Liver (tissue), 9 donors: ENCODE data around the gene ASTN1. TPM values are rescaled to one million over a fixed set of nuclear protein-coding genes. Genes with fewer than 3 reads are reported as not detected.

Experiments
- DNase-seq: peaks from one replicate; pipeline ENCODE4 v3.0.0-alpha.2; 2017; ENCODE audit warnings: low spot score
- H3K27ac ChIP-seq, 2 donors: one replicate each; pipeline ENCODE4 v1.7.0; 2013; ENCODE audit warnings: inconsistent platforms in 2 of 2, low read length in 2 of 2, control low read depth in 1 of 2, low read depth in 1 of 2, mild to moderate bottlenecking in 1 of 2
- H3K27me3 ChIP-seq, 4 donors: one replicate each; pipeline versions ENCODE4 v1.6.1 to v1.7.0; 2013; ENCODE audit warnings: low read length in 3 of 4, inconsistent platforms in 1 of 4, mild to moderate bottlenecking in 1 of 4, moderate library complexity in 1 of 4; ENCODE audit not compliant: control insufficient read depth in 4 of 4, insufficient read depth in 4 of 4
- H3K36me3 ChIP-seq, 4 donors: one replicate each; pipeline versions ENCODE4 v1.6.1 to v1.7.0; 2013; ENCODE audit warnings: low read length in 3 of 4, mild to moderate bottlenecking in 3 of 4, low read depth in 1 of 4, moderate library complexity in 1 of 4; ENCODE audit not compliant: control insufficient read depth in 4 of 4, insufficient read depth in 3 of 4
- H3K4me1 ChIP-seq, 4 donors: one replicate each; pipeline versions ENCODE4 v1.6.1 to v1.7.0; 2013; ENCODE audit warnings: low read length in 3 of 4, mild to moderate bottlenecking in 3 of 4, moderate library complexity in 1 of 4; ENCODE audit not compliant: control insufficient read depth in 4 of 4, insufficient read depth in 4 of 4
- H3K4me3 ChIP-seq, 3 donors: one replicate each; pipeline versions ENCODE4 v1.6.1 to v1.7.0; 2013; ENCODE audit warnings: low read length in 3 of 3, control low read depth in 1 of 3, low read depth in 1 of 3, mild to moderate bottlenecking in 1 of 3
- H3K9ac ChIP-seq, 2 donors: one replicate each; pipeline ENCODE4 v1.7.0; 2013; ENCODE audit warnings: low read length in 2 of 2, mild to moderate bottlenecking in 2 of 2, moderate library complexity in 2 of 2, control low read depth in 1 of 2, low read depth in 1 of 2
- H3K9me3 ChIP-seq, 4 donors: one replicate each; pipeline versions ENCODE4 v1.6.1 to v1.7.0; 2013; ENCODE audit warnings: low read length in 3 of 4; ENCODE audit not compliant: control insufficient read depth in 4 of 4
- EGR1 ChIP-seq, 2 donors: IDR thresholded peaks; 2 replicates each; pipeline ENCODE4 v1.6.1; 2016 to 2018; ENCODE audit warnings: antibody characterized with exemption in 2 of 2, low read depth in 2 of 2
- FOXA1 ChIP-seq: IDR thresholded peaks from 2 replicates; pipeline ENCODE4 v1.6.1; 2016; ENCODE audit warnings: antibody characterized with exemption
- FOXA2 ChIP-seq: IDR thresholded peaks from 2 replicates; pipeline ENCODE4 v1.6.1; 2016; ENCODE audit warnings: antibody characterized with exemption
- GABPA ChIP-seq, 2 donors: IDR thresholded peaks in 1 of 2; conservative IDR thresholded peaks in 1 of 2; 2 replicates each; pipeline ENCODE4 v1.6.1; 2016; ENCODE audit warnings: antibody characterized with exemption in 2 of 2, mild to moderate bottlenecking in 1 of 2, moderate library complexity in 1 of 2
- HNF4A ChIP-seq, 2 donors: conservative IDR thresholded peaks; 2 replicates each; pipeline ENCODE4 v1.6.1; 2016; ENCODE audit warnings: antibody characterized with exemption in 2 of 2, mild to moderate bottlenecking in 2 of 2
- HNF4G ChIP-seq: IDR thresholded peaks from 2 replicates; pipeline ENCODE4 v1.6.1; 2016; ENCODE audit warnings: antibody characterized with exemption
- JUND ChIP-seq, 2 donors: IDR thresholded peaks; 2 replicates each; pipeline ENCODE4 v1.6.1; 2016; ENCODE audit warnings: antibody characterized with exemption in 2 of 2
- NR2F2 ChIP-seq: IDR thresholded peaks from 2 replicates; pipeline ENCODE4 v1.6.1; 2016; ENCODE audit warnings: antibody characterized with exemption
- RAD21 ChIP-seq, 2 donors: IDR thresholded peaks; 2 replicates each; pipeline ENCODE4 v1.6.1; 2016; ENCODE audit warnings: antibody characterized with exemption in 2 of 2, mild to moderate bottlenecking in 2 of 2
- TAF1 ChIP-seq: conservative IDR thresholded peaks from 2 replicates; pipeline ENCODE4 v1.6.1; 2016; ENCODE audit warnings: antibody characterized with exemption, mild to moderate bottlenecking
- YY1 ChIP-seq: IDR thresholded peaks from 2 replicates; pipeline ENCODE4 v1.6.1; 2016; ENCODE audit warnings: antibody characterized with exemption, mild to moderate bottlenecking
- WGBS: extraction: QIAGEN DNeasy Blood & Tissue Kit; methylation state at CpG from one replicate; pipeline ENCODE4 v1.1.7; 2013; 5-methylcytosine and 5-hydroxymethylcytosine counted together
- polyA plus RNA-seq, 2 donors: library from polyadenylated mRNA; stranded (reverse) in 1 of 2; unstranded in 1 of 2; fragments of 200-250 nt in 1 of 2; fragments of >200 nt in 1 of 2; fragmentation: Nextera tagmentation in 1 of 2; extraction: Ambion mirVana in 1 of 2; gene quantifications; one replicate each; pipeline versions ENCODE4 v1.2.1 to v1.2.3, GENCODE V29; 2013 to 2015
- total RNA-seq, 2 donors: library from RNA; depleted of rRNA; stranded (reverse); fragments of >200 nt; gene quantifications; one replicate each; pipeline ENCODE4 v1.2.3, GENCODE V29; 2014
- TF ChIP-seq, protein P1 (sequence below): IDR thresholded peaks from 2 replicates; pipeline ENCODE4 v1.6.1; 2016; ENCODE audit warnings: antibody characterized with exemption
- TF ChIP-seq, protein P2 (sequence below): fragments of 150-350 bp; IDR thresholded peaks from 2 replicates; pipeline ENCODE4 v1.5.1; 2017; ENCODE audit warnings: improper control_type of control experiment, low read depth, low read length; ENCODE audit not compliant: missing input control
- TF ChIP-seq, protein P3 (sequence below): IDR thresholded peaks from 2 replicates; pipeline ENCODE4 v1.6.1; 2016; ENCODE audit warnings: antibody characterized with exemption
- TF ChIP-seq, protein P4 (sequence below): IDR thresholded peaks from 2 replicates; pipeline ENCODE4 v1.6.1; 2016; ENCODE audit warnings: antibody characterized with exemption
- donor health status: healthy.
- donor health status: healthy.
- donor health status: healthy.
- donor health status: healthy.
- donor health status: healthy.

ASTN1 gene
- total and polyA plus RNA-seq, 4 donors = 0.10 to 0.28 (median 0.18) TPM

DNA sequence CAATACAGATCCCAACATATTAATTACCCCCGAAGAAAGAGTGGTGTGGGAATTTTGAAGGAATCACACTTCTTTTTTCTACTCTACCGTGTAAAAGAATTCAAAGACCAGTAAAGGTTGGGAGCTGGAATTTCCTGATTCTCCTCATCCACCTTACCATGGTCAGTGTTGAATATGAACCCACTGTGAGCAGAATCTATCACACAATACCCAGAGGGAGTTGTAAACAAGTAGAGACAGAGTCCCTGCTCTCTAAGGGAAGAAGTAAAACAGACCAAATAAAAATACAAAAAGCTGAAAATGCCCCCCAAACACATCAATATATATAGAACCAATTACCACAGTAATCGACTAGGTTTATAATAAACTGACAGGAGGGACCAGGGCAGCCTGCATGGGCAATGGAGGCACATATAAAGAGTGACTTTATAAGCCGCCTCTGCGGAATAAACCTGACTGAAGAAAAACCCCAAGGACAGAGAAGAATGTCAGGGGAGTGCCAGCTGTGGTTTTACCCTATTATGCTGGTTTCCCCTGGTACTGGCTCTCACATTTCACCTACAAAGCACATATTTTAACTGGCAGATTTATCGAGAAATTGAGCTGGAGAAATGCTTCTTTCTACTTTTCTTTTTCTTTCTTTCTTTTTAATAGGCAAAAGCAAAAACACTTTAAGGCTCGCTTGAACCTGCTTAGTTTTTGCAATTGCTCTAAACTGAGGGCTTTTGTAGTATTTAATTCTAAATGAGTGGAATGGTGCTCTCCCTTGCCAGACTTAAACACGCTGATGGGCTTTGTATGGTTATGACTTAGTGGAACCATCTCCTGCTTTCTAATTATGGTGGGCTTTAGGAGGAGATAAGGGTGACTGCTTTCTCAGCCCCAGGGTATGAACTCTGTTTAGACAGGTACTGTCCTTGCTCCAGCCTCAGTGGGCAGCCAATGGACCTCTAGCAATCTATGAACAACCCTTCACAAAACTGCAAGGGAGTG, 244.8 kb downstream of the ASTN1 start (continued):
- TF ChIP-seq EGR1 (IDR thresholded peaks at IDR 0.05; ENCODE audit: low read depth in 2 of 2) (no peak), RAD21 (IDR thresholded peaks at IDR 0.05) (no peak)
- TF ChIP-seq, protein P1, sequence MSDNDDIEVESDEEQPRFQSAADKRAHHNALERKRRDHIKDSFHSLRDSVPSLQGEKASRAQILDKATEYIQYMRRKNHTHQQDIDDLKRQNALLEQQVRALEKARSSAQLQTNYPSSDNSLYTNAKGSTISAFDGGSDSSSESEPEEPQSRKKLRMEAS = no peak

DNA sequence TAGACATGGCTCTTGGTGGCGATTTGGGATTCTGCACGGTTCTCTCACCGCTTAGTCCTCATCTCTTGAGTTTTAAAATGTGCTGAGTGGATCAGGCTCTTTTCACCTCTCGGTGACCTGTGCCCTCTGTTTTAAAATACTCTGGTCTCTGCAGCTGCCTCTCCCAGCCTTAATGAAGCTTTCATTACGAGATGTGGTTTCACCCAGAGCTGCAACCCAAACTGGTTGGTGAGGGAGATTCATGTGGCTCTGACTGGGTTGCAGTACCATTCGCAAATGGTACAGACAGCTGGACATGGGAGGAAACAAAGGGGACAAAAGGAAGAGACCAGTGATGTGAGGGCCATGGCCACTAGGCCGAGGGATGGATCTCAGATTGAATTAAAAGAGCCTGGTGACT, 258.9 kb downstream of the ASTN1 start:
- TF ChIP-seq, protein P2, sequence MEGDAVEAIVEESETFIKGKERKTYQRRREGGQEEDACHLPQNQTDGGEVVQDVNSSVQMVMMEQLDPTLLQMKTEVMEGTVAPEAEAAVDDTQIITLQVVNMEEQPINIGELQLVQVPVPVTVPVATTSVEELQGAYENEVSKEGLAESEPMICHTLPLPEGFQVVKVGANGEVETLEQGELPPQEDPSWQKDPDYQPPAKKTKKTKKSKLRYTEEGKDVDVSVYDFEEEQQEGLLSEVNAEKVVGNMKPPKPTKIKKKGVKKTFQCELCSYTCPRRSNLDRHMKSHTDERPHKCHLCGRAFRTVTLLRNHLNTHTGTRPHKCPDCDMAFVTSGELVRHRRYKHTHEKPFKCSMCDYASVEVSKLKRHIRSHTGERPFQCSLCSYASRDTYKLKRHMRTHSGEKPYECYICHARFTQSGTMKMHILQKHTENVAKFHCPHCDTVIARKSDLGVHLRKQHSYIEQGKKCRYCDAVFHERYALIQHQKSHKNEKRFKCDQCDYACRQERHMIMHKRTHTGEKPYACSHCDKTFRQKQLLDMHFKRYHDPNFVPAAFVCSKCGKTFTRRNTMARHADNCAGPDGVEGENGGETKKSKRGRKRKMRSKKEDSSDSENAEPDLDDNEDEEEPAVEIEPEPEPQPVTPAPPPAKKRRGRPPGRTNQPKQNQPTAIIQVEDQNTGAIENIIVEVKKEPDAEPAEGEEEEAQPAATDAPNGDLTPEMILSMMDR = no peak
- no peak for TF ChIP-seq FOXA2
- no peak for TF ChIP-seq HNF4G
- TF ChIP-seq, protein P3, sequence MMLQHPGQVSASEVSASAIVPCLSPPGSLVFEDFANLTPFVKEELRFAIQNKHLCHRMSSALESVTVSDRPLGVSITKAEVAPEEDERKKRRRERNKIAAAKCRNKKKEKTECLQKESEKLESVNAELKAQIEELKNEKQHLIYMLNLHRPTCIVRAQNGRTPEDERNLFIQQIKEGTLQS = no peak
- no peak for TF ChIP-seq EGR1 (IDR thresholded peaks at IDR 0.05; ENCODE audit: low read depth in 2 of 2)
- no peak for TF ChIP-seq FOXA1
- no peak for TF ChIP-seq JUND (IDR thresholded peaks at IDR 0.05)
- no peak for TF ChIP-seq RAD21 (IDR thresholded peaks at IDR 0.05)
- TF ChIP-seq GABPA (IDR thresholded peaks at IDR 0.05 in 1 of 2, conservative IDR thresholded peaks at IDR 0.05 in 1 of 2) = no peak
- TF ChIP-seq, protein P1 = no peak
- TF ChIP-seq NR2F2 = no peak
- no peak for TF ChIP-seq TAF1
- no peak for TF ChIP-seq YY1
- TF ChIP-seq, protein P4, sequence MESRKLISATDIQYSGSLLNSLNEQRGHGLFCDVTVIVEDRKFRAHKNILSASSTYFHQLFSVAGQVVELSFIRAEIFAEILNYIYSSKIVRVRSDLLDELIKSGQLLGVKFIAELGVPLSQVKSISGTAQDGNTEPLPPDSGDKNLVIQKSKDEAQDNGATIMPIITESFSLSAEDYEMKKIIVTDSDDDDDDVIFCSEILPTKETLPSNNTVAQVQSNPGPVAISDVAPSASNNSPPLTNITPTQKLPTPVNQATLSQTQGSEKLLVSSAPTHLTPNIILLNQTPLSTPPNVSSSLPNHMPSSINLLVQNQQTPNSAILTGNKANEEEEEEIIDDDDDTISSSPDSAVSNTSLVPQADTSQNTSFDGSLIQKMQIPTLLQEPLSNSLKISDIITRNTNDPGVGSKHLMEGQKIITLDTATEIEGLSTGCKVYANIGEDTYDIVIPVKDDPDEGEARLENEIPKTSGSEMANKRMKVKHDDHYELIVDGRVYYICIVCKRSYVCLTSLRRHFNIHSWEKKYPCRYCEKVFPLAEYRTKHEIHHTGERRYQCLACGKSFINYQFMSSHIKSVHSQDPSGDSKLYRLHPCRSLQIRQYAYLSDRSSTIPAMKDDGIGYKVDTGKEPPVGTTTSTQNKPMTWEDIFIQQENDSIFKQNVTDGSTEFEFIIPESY = no peak
- TF ChIP-seq HNF4A (conservative IDR thresholded peaks at IDR 0.05) = no peak
- Histone ChIP-seq H3K36me3 (no peaks in the 10 kb centered on the region), H3K4me3 (no peak overlapping the region), H3K4me1 (no peaks in the 10 kb centered on the region), H3K27me3 (peaks cover 0 to 9% (median 2%) of the 10 kb centered on the region in 4 donors), H3K27ac (no peak overlapping the region), H3K9ac (no peak overlapping the region), H3K9me3 (no peaks in the 10 kb centered on the region)
- WGBS = 92% methylated on average over 7 of the region's 7 CpGs
- no peak for DNase-seq
